Heart left ventricle (tissue), 16 donors: ENCODE measurements around the gene HMCN2. TPM values are rescaled to one million over a fixed set of nuclear protein-coding genes. Genes with fewer than 3 reads are reported as not detected.

ENCODE experiments used
- ATAC-seq, 4 donors: fragments of 200-7000 bp; cut with Tn5 transposase; one replicate each; pipeline ENCODE4 v1.9.1; 2020 to 2022; ENCODE audit warnings: moderate library complexity in 4 of 4, mild to moderate bottlenecking in 3 of 4, moderate number of reproducible peaks in 1 of 4
- DNase-seq, 5 donors: peaks; one replicate each; pipeline ENCODE4 v3.0.0-alpha.2; 2020
- H3K27ac ChIP-seq, 12 donors: fragments of 200-600 bp; sonication (generic) in 4 of 12; one replicate each; pipeline versions ENCODE4 v1.5.0 to v1.8.0; 2016 to 2022; ENCODE audit warnings: mild to moderate bottlenecking in 2 of 12
- H3K27me3 ChIP-seq, 9 donors: fragments of 200-600 bp; sonication (generic) in 2 of 9; one replicate each; pipeline versions ENCODE4 v1.5.1 to v1.8.0; 2016 to 2022; ENCODE audit warnings: mild to moderate bottlenecking in 3 of 9
- H3K36me3 ChIP-seq, 9 donors: fragments of 200-600 bp; sonication (generic) in 2 of 9; one replicate each; pipeline versions ENCODE4 v1.5.0 to v1.8.0; 2018 to 2022; ENCODE audit warnings: mild to moderate bottlenecking in 2 of 9
- H3K4me1 ChIP-seq, 12 donors: fragments of 200-600 bp; sonication (generic) in 4 of 12; one replicate each; pipeline versions ENCODE4 v1.5.0 to v1.8.0; 2016 to 2022; ENCODE audit warnings: mild to moderate bottlenecking in 3 of 12
- H3K4me3 ChIP-seq, 12 donors: fragments of 200-600 bp; sonication (generic) in 4 of 12; one replicate each; pipeline versions ENCODE4 v1.5.0 to v1.8.0; 2017 to 2022; ENCODE audit warnings: mild to moderate bottlenecking in 9 of 12, moderate library complexity in 4 of 12
- H3K9me3 ChIP-seq, 12 donors: fragments of 200-600 bp; sonication (generic) in 4 of 12; one replicate each; pipeline versions ENCODE4 v1.5.0 to v1.8.0; 2016 to 2022; ENCODE audit warnings: mild to moderate bottlenecking in 1 of 12
- POLR2A ChIP-seq, 2 donors: fragments of 450-650 bp; IDR thresholded peaks; one replicate each; pipeline ENCODE4 v1.6.1; 2017; ENCODE audit warnings: antibody characterized with exemption in 2 of 2, mild to moderate bottlenecking in 2 of 2, moderate library complexity in 2 of 2
- WGBS, 4 donors: extraction: QIAGEN DNeasy Blood & Tissue Kit in 2 of 4; methylation state at CpG; one replicate each; pipeline versions ENCODE4 v1.1.5 to v1.1.7; 2013 to 2018; 5-methylcytosine and 5-hydroxymethylcytosine counted together
- intact Hi-C, 10 donors: fragments of 100-400 bp; cut with DNase I; formaldehyde crosslinking; loops; one replicate each; pipeline versions ENCODE4 v1.11.1 to v1.14.2; 2022
- polyA plus RNA-seq, 2 donors: library from polyadenylated mRNA; stranded (reverse); fragments of 200-250 nt; gene quantifications; one replicate each; pipeline ENCODE4 v1.2.3, GENCODE V29; 2013
- total RNA-seq, 9 donors: library from RNA; depleted of rRNA in 2 of 9; stranded (reverse); fragments of >200 nt in 2 of 9; fragmentation: NEBNext Ultra II Directional in 3 of 9; extraction: Animal tissue kit (Norgen Biotek cat#: 25700) in 3 of 9; gene quantifications; one replicate each; pipeline versions ENCODE4 v1.1.0 to v1.2.4, GENCODE V29; 2016 to 2023
- TF ChIP-seq, protein P1 (sequence below), 12 donors: fragments of 200-600 bp; sonication (generic) in 4 of 12; IDR thresholded peaks; one replicate each; pipeline versions ENCODE4 v1.5.0 to v1.8.0; 2018 to 2022; ENCODE audit warnings: antibody characterized with exemption in 12 of 12, mild to moderate bottlenecking in 5 of 12
- donor health status: ischemic (EF 13 %, LVEDD 7.1; RV severe dilation, severe dysfunction).
- donor health status: healthy with polysubstance abuse.
- donor health status: DM: no; HTN: yes; CAD: no.
- donor health status: DM: no; HTN: no; CAD: no.
- donor health status: ischemic (EF 25% LVEDD 6.9; RV normal size, moderate dysfunction).
- donor health status: ischemic (EF 25% LVEDD 5.7; RV mildly dilated, moderate dysfunction).
- donor health status: healthy.
- donor health status: DM: yes; HTN: yes; CAD: no.
- donor health status: ischemic (EF 35%, LVEDD 5.7; RV mildly dilated, moderate dysfunction).
- donor health status: nonischemic (EF 11% LVEDD 7.7; RV severe dilation, severe dysfunction).
- donor health status: DM: yes; HTN: yes; CAD: no.
- donor health status: PGD.
- donor health status: ischemic (EF 29% LVEDD 5.4; RV normal size, mild dysfunction).
- donor health status: nonischemic (EF 23%, LVEDD 6.1; RV moderate dilation, normal function).

HMCN2 gene
- total and polyA plus RNA-seq, 11 donors = 2.3 to 10.4 (median 4.3) TPM

DNA sequence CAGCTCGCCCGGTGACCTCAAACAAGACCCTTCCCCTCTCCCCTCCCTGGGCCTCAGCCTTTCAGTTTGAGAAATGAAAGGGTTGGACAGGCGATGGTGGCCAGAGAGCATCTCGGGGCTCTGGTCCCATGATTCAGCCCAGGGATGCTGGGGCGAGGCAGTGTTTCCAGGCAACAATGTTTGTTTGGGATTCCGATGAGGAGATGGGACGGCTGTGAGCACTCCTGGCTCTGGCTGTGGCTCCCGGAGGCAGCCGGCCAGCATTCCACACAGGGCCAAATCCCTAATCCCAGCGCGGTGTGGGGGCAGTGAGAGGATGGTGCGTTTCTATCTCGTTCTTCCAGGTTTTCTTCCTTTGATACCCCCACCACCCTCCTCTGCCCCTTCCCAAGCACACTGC lies 66.0 kb downstream of the HMCN2 start:
- H3K4me3 ChIP-seq = no peak overlapping the region
- H3K4me1 ChIP-seq = peaks cover 0 to 37% (median 8%) of the 10 kb centered on the region in 12 donors
- intact Hi-C loops = loop anchor here in 3 of 10 donors (5.0 to 10.0 kb wide), 2 partner anchors 67 to 84 kb away; partner anchors contain the start of gene HMCN2 (in 2 of the 3)
- H3K27me3 ChIP-seq = peaks cover 0 to 17% (median 4%) of the 10 kb centered on the region in 9 donors
- no peaks in the 10 kb centered on the region for H3K9me3 ChIP-seq
- peak overlapping the region in 8 of 12 donors; percentile 30 to 87 (median 47) for H3K27ac ChIP-seq
- ATAC-seq (peak; percentile 54 to 80 (median 66)), DNase-seq (peak; percentile 64 to 86 (median 82))
- WGBS, 4 donors = 35 to 45% (median 38%) methylated on average over 13 of the region's 13 CpGs
- no peak for TF ChIP-seq POLR2A (IDR thresholded peaks at IDR 0.05)
- TF ChIP-seq, protein P1, sequence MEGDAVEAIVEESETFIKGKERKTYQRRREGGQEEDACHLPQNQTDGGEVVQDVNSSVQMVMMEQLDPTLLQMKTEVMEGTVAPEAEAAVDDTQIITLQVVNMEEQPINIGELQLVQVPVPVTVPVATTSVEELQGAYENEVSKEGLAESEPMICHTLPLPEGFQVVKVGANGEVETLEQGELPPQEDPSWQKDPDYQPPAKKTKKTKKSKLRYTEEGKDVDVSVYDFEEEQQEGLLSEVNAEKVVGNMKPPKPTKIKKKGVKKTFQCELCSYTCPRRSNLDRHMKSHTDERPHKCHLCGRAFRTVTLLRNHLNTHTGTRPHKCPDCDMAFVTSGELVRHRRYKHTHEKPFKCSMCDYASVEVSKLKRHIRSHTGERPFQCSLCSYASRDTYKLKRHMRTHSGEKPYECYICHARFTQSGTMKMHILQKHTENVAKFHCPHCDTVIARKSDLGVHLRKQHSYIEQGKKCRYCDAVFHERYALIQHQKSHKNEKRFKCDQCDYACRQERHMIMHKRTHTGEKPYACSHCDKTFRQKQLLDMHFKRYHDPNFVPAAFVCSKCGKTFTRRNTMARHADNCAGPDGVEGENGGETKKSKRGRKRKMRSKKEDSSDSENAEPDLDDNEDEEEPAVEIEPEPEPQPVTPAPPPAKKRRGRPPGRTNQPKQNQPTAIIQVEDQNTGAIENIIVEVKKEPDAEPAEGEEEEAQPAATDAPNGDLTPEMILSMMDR (IDR thresholded peaks at IDR 0.05) = no peak
- H3K36me3 ChIP-seq = no peaks in the 10 kb centered on the region

DNA sequence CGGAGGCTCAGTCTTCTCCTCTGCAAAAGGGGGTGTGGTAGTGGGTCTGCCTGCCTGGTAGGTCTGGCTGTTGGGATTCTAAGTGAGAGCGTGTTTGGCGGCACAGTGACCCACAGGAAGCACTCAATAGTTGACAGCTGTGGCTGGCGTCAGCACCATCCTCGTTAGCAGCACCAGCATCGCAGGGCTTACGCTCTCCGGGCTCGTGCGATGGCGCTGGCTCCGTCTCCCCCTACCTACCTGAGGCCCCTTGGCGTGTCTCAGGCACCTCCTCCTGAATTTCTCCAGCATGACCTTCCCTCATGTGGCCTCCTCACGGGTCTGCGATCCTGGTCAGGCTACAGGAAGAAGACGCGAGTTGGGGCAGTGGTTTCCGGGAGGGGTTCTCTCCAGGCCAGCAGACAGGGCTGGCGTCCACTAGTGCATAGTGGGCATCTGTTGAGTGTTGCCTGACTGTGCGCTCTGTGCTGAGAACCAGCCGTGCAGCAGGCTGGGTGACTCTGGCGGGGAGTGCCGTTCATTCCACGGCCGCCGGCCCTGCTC lies 66.9 kb downstream of the HMCN2 start:
- Histone ChIP-seq H3K27me3 (peaks cover 0 to 8% (median 3%) of the 10 kb centered on the region in 9 donors), H3K36me3 (no peaks in the 10 kb centered on the region), H3K4me1 (peaks cover 0 to 34% (median 8%) of the 10 kb centered on the region in 12 donors), H3K27ac (peak overlapping the region in 6 of 12 donors; percentile 30 to 87 (median 52)), H3K4me3 (no peak overlapping the region), H3K9me3 (no peaks in the 10 kb centered on the region)
- TF ChIP-seq POLR2A (IDR thresholded peaks at IDR 0.05) = no peak
- TF ChIP-seq, protein P1 (IDR thresholded peaks at IDR 0.05) = no peak
- ATAC-seq = no peak
- intact Hi-C loops = loop anchor here in 3 of 10 donors (5.0 to 10.0 kb wide), 2 partner anchors 68 to 85 kb away; partner anchors contain the start of gene HMCN2 (in 2 of the 3)
- no peak for DNase-seq
- 80 to 85% (median 84%) methylated on average over 24 to 26 of the region's 26 CpGs for WGBS, 4 donors

- no peaks in the 10 kb centered on the region for H3K9me3 ChIP-seq
- DNase-seq = peak in 1 of 5 donors; percentile 43
- H3K4me1 ChIP-seq = peaks cover 0 to 26% (median 8%) of the 10 kb centered on the region in 12 donors
- peak overlapping the region in 1 of 12 donors; percentile 87 for H3K27ac ChIP-seq
- H3K27me3 ChIP-seq = peaks cover 0 to under 1% (median 0%) of the 10 kb centered on the region in 9 donors
- no peak overlapping the region for H3K4me3 ChIP-seq
- intact Hi-C loops = loop anchor here in 3 of 10 donors (5.0 to 10.0 kb wide), 2 partner anchors 68 to 86 kb away; partner anchors contain the start of gene HMCN2 (in 2 of the 3)
- no peaks in the 10 kb centered on the region for H3K36me3 ChIP-seq
- no peak for TF ChIP-seq POLR2A (IDR thresholded peaks at IDR 0.05)
- TF ChIP-seq, protein P1 (IDR thresholded peaks at IDR 0.05) = no peak
- WGBS, 4 donors = 57 to 63% (median 60%) methylated on average over 19 of the region's 19 CpGs
- ATAC-seq = peak in 1 of 4 donors; percentile 22
Measured at GRCh38 chr9:130333041-130333711, 67.6 kb downstream of the HMCN2 start.

DNA sequence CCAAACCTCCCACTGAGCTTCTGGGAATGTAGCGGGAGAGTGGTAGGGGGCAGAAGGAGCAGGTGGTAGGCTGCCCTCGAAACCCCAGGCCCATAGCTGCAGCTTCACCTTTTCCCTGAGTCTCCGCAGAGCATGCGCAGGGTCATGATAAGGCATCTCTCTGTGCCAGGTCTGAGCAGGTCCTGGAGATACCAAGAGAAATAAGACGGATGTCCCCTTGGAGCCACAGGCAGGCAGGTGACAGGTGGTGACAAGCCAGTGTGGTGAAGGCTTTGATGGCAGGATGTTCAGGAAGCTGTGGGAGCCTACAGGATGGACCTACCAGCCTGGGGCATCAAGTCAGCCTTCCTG lies 68.1 kb downstream of the HMCN2 start:
- Histone ChIP-seq H3K9me3 (no peaks in the 10 kb centered on the region), H3K4me3 (no peak overlapping the region), H3K27ac (peak overlapping the region in 1 of 12 donors; percentile 87), H3K36me3 (no peaks in the 10 kb centered on the region), H3K4me1 (peaks cover 0 to 21% (median 8%) of the 10 kb centered on the region in 12 donors), H3K27me3 (no peaks in the 10 kb centered on the region)
- DNase-seq (no peak), ATAC-seq (no peak)
- intact Hi-C loops = loop anchor here in 3 of 10 donors (5.0 to 10.0 kb wide), 2 partner anchors 69 to 86 kb away; partner anchors contain the start of gene HMCN2 (in 2 of the 3)
- WGBS, 4 donors = 67 to 90% (median 83%) methylated on average over 4 to 5 of the region's 5 CpGs
- TF ChIP-seq, protein P1 (IDR thresholded peaks at IDR 0.05) = no peak
- no peak for TF ChIP-seq POLR2A (IDR thresholded peaks at IDR 0.05)
